ENCODE results near the gene CHSY1. TPM values are rescaled to one million over a fixed set of nuclear protein-coding genes. Genes with fewer than 3 reads are reported as not detected.

Gene CHSY1
- total and polyA plus RNA-seq, 2 of the 13 experiments (the other 11 are each of a cell fraction or from before 2014, with no cell fraction given) = 13.3 to 13.7 TPM

DNA sequence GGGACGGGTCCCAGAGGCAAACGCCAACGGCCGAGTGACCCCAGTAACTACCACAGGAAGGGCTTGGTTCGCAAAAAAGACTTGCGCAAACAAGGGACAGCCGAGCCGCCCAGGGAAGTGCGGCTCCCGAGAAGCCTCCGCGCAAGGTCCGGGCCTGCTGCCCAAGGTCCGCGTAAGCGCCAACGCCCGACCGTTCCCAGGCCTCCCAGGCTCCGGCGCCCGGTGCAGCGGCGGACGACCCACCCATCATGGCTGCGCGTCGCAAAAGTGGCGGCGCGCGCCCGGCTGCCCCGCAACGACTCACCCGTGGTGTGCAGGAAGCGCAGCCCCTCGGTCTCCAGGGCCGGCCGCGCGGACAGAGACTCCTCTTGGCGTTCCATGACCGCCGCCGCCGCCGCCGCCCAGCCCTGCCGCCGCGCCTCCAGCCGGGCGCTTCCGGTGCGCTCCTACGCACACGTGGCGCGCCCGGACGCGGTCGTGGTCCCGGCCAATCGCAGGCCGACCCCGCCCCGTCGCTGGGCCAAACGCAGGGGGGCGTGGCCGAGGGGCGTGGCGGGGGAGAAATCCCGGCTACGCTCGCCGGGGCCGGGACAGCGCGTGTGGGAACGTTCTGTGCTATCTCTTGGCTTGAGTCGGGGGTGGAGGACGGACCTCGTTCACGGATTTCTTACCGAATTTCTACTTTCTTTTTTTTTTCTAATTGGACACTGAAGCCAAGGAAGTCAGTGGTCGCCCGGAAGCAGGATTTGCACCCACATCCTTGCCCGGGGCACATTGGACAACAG, 25.4 kb upstream of the CHSY1 start, which contains the start of gene SELENOS (continued):
- TF ChIP-seq, protein P1, sequence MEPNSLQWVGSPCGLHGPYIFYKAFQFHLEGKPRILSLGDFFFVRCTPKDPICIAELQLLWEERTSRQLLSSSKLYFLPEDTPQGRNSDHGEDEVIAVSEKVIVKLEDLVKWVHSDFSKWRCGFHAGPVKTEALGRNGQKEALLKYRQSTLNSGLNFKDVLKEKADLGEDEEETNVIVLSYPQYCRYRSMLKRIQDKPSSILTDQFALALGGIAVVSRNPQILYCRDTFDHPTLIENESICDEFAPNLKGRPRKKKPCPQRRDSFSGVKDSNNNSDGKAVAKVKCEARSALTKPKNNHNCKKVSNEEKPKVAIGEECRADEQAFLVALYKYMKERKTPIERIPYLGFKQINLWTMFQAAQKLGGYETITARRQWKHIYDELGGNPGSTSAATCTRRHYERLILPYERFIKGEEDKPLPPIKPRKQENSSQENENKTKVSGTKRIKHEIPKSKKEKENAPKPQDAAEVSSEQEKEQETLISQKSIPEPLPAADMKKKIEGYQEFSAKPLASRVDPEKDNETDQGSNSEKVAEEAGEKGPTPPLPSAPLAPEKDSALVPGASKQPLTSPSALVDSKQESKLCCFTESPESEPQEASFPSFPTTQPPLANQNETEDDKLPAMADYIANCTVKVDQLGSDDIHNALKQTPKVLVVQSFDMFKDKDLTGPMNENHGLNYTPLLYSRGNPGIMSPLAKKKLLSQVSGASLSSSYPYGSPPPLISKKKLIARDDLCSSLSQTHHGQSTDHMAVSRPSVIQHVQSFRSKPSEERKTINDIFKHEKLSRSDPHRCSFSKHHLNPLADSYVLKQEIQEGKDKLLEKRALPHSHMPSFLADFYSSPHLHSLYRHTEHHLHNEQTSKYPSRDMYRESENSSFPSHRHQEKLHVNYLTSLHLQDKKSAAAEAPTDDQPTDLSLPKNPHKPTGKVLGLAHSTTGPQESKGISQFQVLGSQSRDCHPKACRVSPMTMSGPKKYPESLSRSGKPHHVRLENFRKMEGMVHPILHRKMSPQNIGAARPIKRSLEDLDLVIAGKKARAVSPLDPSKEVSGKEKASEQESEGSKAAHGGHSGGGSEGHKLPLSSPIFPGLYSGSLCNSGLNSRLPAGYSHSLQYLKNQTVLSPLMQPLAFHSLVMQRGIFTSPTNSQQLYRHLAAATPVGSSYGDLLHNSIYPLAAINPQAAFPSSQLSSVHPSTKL (CRISPR knock-in tag; IDR thresholded peaks at IDR 0.05) = peak; percentile 19; the same call in 1 of the 2 replicates
- TF ChIP-seq, protein P2, sequence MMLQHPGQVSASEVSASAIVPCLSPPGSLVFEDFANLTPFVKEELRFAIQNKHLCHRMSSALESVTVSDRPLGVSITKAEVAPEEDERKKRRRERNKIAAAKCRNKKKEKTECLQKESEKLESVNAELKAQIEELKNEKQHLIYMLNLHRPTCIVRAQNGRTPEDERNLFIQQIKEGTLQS (CRISPR knock-in tag; IDR thresholded peaks at IDR 0.05) = no peak
- TF ChIP-seq, protein P3, sequence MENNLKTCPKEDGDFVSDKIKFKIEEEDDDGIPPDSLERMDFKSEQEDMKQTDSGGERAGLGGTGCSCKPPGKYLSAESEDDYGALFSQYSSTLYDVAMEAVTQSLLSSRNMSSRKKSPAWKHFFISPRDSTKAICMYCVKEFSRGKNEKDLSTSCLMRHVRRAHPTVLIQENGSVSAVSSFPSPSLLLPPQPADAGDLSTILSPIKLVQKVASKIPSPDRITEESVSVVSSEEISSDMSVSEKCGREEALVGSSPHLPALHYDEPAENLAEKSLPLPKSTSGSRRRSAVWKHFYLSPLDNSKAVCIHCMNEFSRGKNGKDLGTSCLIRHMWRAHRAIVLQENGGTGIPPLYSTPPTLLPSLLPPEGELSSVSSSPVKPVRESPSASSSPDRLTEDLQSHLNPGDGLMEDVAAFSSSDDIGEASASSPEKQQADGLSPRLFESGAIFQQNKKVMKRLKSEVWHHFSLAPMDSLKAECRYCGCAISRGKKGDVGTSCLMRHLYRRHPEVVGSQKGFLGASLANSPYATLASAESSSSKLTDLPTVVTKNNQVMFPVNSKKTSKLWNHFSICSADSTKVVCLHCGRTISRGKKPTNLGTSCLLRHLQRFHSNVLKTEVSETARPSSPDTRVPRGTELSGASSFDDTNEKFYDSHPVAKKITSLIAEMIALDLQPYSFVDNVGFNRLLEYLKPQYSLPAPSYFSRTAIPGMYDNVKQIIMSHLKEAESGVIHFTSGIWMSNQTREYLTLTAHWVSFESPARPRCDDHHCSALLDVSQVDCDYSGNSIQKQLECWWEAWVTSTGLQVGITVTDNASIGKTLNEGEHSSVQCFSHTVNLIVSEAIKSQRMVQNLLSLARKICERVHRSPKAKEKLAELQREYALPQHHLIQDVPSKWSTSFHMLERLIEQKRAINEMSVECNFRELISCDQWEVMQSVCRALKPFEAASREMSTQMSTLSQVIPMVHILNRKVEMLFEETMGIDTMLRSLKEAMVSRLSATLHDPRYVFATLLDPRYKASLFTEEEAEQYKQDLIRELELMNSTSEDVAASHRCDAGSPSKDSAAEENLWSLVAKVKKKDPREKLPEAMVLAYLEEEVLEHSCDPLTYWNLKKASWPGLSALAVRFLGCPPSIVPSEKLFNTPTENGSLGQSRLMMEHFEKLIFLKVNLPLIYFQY (CRISPR knock-in tag; IDR thresholded peaks at IDR 0.05; ENCODE audit: borderline replicate concordance) = no peak
- TF ChIP-seq POLR2AphosphoS2 (IDR thresholded peaks at IDR 0.05; ENCODE audit: low read depth, low read length) (no peak), ZNF12 (CRISPR knock-in tag; IDR thresholded peaks at IDR 0.05) (no peak), KDM1A (CRISPR knock-in tag; IDR thresholded peaks at IDR 0.05) (no peak), HOXA3 (CRISPR knock-in tag; IDR thresholded peaks at IDR 0.05) (peak; percentile 93), IRF9 (CRISPR knock-in tag; IDR thresholded peaks at IDR 0.05; ENCODE audit: borderline replicate concordance) (peak; percentile 90; the same call in 1 of the 2 replicates), AKAP8 (CRISPR knock-in tag; IDR thresholded peaks at IDR 0.05) (no peak), REPIN1 (CRISPR knock-in tag; IDR thresholded peaks at IDR 0.05; ENCODE audit: borderline replicate concordance, low read depth) (peak; percentile 75; the same call in 1 of the 2 replicates), FOXO1 (CRISPR knock-in tag; IDR thresholded peaks at IDR 0.05) (no peak), DR1 (CRISPR knock-in tag; IDR thresholded peaks at IDR 0.05) (no peak; the same call in 1 of the 2 replicates), JARID2 (CRISPR knock-in tag; IDR thresholded peaks at IDR 0.05; ENCODE audit: insufficient replicate concordance) (no peak), SRSF4 (IDR thresholded peaks at IDR 0.05; ENCODE audit: low read depth, low read length, poor library complexity, severe bottlenecking) (no peak), ZNF230 (CRISPR knock-in tag; IDR thresholded peaks at IDR 0.05) (0 out of 2 replicates have a peak, but pooled peaks have one; percentile 77)
- TF ChIP-seq, protein P4, sequence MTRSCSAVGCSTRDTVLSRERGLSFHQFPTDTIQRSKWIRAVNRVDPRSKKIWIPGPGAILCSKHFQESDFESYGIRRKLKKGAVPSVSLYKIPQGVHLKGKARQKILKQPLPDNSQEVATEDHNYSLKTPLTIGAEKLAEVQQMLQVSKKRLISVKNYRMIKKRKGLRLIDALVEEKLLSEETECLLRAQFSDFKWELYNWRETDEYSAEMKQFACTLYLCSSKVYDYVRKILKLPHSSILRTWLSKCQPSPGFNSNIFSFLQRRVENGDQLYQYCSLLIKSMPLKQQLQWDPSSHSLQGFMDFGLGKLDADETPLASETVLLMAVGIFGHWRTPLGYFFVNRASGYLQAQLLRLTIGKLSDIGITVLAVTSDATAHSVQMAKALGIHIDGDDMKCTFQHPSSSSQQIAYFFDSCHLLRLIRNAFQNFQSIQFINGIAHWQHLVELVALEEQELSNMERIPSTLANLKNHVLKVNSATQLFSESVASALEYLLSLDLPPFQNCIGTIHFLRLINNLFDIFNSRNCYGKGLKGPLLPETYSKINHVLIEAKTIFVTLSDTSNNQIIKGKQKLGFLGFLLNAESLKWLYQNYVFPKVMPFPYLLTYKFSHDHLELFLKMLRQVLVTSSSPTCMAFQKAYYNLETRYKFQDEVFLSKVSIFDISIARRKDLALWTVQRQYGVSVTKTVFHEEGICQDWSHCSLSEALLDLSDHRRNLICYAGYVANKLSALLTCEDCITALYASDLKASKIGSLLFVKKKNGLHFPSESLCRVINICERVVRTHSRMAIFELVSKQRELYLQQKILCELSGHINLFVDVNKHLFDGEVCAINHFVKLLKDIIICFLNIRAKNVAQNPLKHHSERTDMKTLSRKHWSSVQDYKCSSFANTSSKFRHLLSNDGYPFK (CRISPR knock-in tag; IDR thresholded peaks at IDR 0.05; ENCODE audit: borderline replicate concordance) = 0 out of 2 replicates have a peak, but pooled peaks have one; percentile 21

Measured in HepG2 (cell line).